ENCODE measurements around the gene PARP8.
"Not testable (repeated sequence)": the region's sequence is repeated elsewhere in the genome, so short reads cannot be mapped to it uniquely, and the experiment has no call there.

The PARP8 gene

GRCh38 chr5:50727845-50728244, 61.4 kb downstream of the PARP8 start:
- DNase-seq = no peak

- DNase-seq = no peak
Observed at GRCh38 chr5:50730336-50730735, 63.9 kb downstream of the PARP8 start.

- DNase-seq = no peak
Observed at GRCh38 chr5:50730841-50731240, 64.4 kb downstream of the PARP8 start.

GRCh38 chr5:50733741-50734140, 67.3 kb downstream of the PARP8 start:
- DNase-seq = no peak

GRCh38 chr5:50738864-50739263, 72.4 kb downstream of the PARP8 start:
- DNase-seq = no peak

GRCh38 chr5:50740832-50741231, 74.4 kb downstream of the PARP8 start:
- no peak for DNase-seq

- DNase-seq = no peak
Observed at GRCh38 chr5:50744776-50745175, 78.3 kb downstream of the PARP8 start.

GRCh38 chr5:50745221-50745910, 78.9 kb downstream of the PARP8 start:
- DNase-seq = no peak

GRCh38 chr5:50749181-50749580, 82.7 kb downstream of the PARP8 start:
- DNase-seq = no peak

- no peak for DNase-seq
Observed at GRCh38 chr5:50749873-50750272, 83.4 kb downstream of the PARP8 start.

GRCh38 chr5:50751064-50751657, 84.7 kb downstream of the PARP8 start:
- DNase-seq = no peak

- no peak for DNase-seq
Observed at GRCh38 chr5:50752800-50753199, 86.4 kb downstream of the PARP8 start.

GRCh38 chr5:50759526-50760270, 93.3 kb downstream of the PARP8 start:
- no peak for DNase-seq

GRCh38 chr5:50763351-50763750, 96.9 kb downstream of the PARP8 start:
- no peak for DNase-seq

- no peak for DNase-seq
Observed at GRCh38 chr5:50763846-50764245, 97.4 kb downstream of the PARP8 start.

- DNase-seq = no peak
Observed at GRCh38 chr5:50766042-50766441, 99.6 kb downstream of the PARP8 start.

GRCh38 chr5:50766462-50766861, 100.0 kb downstream of the PARP8 start:
- DNase-seq = no peak

GRCh38 chr5:50766967-50767366, 100.5 kb downstream of the PARP8 start:
- DNase-seq = no peak

GRCh38 chr5:50767588-50767987, 101.2 kb downstream of the PARP8 start:
- no peak for DNase-seq

GRCh38 chr5:50768634-50769033, 102.2 kb downstream of the PARP8 start:
- DNase-seq = no peak

- no peak for DNase-seq
Observed at GRCh38 chr5:50770441-50770840, 104.0 kb downstream of the PARP8 start.

GRCh38 chr5:50774446-50775175, 108.2 kb downstream of the PARP8 start:
- DNase-seq = not testable (repeated sequence)

GRCh38 chr5:50786073-50786472, 119.6 kb downstream of the PARP8 start:
- DNase-seq = no peak

GRCh38 chr5:50791813-50792212, 125.4 kb downstream of the PARP8 start:
- DNase-seq = no peak
